ENCODE data around the gene TAAR8.
"Not testable (repeated sequence)": the region's sequence is repeated elsewhere in the genome, so short reads cannot be mapped to it uniquely, and the experiment has no call there.

TAAR8 gene

DNA sequence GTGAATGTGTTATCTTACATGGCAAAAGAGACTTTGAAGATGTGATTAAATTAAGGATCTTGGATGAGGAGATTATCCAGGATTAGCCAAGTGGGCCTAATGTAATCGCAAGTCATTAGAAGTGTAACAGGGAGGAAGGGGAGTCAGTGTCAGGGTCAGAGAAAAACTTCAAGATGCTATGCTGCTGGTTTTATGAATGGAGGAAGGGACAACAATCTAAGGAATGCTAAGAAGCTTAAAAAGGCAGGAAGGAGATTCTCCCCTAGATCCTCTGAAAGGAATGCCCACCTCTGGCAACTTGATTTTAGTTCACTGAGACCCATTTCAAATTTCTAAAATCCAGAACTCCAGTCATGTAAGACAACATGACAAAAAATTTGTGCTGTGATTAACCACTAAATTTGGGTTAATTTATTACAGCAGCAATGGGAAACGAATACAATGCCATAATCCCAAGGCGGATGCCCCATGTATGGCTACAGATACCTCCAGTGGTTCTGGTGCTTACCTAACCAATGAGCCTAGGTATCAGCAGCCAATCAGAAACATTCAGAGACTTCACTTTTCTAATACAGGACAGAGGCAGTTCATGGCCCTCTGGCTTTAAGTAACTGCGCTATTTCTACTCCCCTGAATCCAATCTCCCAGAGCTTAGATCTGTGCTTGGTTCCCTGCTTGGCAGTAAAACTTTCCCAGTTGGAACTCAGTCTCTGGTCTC, 3.6 kb upstream of the TAAR8 start:
- no peak for DNase-seq (ENCODE audit: low read depth)

DNA sequence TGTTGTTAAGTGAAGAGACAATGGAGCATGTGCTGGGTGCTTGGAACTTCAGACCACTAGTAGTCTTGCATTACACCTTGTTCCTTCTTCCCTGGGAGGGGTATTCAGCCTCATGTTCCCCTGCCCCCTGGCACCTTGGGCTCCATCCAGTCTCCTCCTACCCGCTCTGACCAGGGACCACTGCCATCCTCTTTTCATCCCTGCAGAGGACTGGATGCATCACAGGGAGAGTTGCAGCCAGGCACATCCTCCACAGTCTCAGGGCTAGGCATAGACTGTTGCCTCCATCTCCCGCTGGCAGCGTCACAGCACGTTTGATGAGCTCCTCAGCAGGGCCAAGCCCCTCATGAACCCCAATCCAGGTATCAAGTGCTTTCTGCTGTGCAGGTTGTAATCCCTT, 1.3 kb upstream of the TAAR8 start:
- no peak for DNase-seq (ENCODE audit: low read depth)

DNA sequence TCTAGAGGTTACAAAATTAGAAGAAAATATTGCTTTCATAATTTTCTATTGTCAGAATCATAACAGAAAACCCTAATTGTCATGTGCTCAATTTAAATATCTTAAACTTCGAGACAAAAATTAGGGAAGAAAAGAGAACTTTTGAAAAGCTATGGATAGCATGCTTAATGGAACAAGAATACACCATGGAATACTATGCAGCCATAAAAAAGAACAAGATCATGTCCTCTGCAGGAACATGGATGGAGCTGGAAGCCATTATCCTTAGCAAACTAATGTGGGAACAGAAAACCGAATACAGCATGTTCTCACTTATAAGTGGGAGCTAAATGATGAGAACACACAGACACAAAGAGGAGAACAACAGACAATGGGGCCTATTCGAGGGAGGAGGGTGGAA, 7.6 kb downstream of the TAAR8 start:
- not testable (repeated sequence) for DNase-seq (ENCODE audit: low read depth)

DNA sequence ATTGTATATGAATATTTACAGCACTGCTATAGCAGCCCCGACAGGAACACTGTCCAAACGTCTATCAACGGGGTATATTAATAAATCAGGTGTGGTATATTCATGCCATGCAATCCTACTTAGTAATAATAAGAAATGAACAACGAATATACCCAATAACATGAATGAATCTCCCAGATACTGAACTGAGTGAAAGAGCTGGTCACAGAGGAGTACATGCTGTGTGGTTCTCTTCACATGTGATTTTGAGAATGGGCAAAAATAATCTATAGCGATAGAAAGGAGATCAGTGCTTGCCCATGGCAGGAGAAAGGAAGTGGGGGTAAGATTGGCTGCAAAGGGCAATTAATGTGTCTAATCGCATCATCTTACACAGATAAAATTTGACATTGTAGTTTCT, 13.9 kb downstream of the TAAR8 start:
- no peak for DNase-seq (ENCODE audit: low read depth)

DNA sequence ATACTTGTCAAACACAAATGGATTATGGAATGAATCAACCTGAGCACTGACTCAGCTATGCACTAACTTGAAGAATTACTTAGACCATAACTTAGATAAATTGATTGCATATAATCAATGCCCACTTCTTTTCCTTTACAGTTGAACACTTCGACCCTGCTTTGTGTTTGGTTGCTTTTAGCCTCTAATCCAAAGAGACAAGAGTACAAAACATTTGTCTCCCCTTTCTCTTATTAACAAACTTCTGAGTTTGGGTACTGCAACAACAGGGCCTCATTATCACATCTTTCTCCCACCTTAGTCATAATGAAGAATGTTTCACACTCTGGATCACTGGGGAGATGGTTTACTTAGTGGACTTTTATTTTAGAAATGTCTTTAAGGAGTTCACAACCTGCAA, 15.1 kb downstream of the TAAR8 start:
- DNase-seq (ENCODE audit: low read depth), result no peak

DNA sequence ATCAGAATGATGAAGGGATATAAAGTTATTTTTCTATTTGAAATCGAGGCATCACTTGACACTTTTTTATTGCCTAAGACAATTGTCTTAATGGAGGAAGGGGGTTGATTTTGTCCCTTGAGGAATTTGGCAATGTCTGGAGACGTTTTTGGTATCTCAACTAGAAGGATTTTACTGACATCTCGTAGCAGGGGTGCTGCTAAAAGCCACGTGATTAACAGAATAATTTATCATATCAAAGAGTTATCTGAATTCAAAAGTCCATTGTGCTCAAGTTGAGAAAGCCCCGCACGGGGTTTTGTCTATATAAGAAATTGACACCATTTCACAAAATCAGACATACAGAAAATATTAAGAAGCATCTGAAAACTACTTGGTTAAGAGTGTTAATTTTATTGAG, 16.1 kb downstream of the TAAR8 start:
- no peak for DNase-seq (ENCODE audit: low read depth)

DNA sequence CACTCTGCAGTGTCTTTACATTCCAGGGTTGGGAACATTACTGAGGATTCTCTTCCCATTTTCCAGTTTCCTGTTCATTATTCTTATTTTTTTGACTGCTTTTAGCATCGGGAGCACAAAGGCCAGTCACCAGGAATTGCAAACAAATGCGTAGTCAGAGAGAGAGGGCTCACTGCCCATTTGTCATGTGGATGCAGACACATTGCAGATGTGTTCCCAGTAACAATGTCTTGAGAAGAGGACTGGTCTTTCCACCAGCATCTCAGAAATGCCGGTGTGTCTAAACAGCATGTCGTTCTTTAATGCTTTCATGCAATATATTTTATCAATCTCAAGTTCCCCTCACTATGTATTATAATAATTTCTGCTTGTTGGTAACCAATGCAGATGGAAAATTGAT, 16.7 kb downstream of the TAAR8 start:
- DNase-seq (ENCODE audit: low read depth), result no peak

DNA sequence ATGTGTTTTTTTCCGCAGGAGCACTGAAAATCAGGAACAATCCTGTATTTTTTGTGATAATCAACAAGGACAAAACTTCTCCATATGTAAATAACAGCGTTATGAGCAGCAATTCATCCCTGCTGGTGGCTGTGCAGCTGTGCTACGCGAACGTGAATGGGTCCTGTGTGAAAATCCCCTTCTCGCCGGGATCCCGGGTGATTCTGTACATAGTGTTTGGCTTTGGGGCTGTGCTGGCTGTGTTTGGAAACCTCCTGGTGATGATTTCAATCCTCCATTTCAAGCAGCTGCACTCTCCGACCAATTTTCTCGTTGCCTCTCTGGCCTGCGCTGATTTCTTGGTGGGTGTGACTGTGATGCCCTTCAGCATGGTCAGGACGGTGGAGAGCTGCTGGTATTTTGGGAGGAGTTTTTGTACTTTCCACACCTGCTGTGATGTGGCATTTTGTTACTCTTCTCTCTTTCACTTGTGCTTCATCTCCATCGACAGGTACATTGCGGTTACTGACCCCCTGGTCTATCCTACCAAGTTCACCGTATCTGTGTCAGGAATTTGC, 17.8 kb downstream of the TAAR8 start, which contains the start of gene TAAR6:
TSS of gene TAAR6 (plus strand) at position 102 of the 557 bp plus-strand sequence. CDS start at position 102, 0 bp downstream.
- DNase-seq (ENCODE audit: low read depth), result no peak

DNA sequence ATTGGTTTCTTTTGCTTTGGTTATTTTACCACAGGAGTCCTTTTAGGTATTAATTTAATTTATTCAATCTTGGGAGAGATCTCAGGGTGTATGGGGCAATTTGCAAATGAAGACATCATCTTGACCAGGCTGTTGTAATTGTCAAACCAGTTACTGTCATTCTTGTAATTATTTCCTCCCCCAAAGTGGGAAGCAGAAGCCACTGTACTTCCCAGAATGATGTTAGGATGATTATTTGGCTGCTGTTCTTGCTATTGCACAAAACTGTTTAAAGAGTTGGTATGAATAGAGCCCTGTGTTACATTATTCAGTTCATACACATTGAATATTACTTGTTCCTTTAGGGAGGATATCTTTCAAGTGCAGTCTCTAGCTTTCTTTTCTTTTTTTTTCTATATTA, 19.3 kb downstream of the TAAR8 start:
- DNase-seq (ENCODE audit: low read depth), result no peak

DNA sequence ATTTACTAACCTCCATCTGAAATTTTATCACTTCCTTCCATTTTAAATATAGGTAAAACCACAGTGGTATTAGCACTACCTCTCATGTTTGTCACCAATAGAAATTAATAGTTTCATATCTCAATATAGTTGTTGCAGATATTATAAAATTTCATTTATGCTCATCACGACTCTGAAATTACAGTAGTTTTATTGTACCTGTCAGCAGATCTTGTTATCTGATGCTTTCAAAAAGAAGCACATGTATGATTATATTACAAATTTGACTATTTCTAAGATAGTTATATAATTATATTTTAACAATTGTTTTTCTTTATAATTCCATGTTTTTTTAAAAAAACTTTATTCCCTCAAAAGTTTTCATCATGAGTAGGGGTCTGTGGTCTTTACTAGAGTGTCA, 32.2 kb downstream of the TAAR8 start:
- no peak for DNase-seq (ENCODE audit: low read depth)

DNA sequence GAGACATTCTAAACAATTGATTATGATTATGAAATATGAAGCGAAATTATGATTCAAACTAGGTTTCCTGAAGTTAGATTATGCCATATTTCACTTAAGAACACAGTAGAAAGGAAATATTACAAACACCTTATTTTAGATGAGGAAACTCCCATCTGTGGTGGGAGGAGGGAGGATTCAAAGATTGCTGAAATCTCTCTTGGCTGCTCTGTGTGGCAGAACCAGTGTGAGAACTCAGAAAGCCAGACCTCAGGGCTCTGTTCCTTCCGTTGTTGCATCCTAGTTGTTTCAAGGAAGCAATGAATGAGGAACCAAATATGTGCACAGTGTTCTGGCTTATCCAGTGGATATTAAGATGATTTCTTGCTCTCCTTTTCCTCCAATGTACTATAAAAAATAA, 35.0 kb downstream of the TAAR8 start:
- no peak for DNase-seq (ENCODE audit: low read depth)

DNA sequence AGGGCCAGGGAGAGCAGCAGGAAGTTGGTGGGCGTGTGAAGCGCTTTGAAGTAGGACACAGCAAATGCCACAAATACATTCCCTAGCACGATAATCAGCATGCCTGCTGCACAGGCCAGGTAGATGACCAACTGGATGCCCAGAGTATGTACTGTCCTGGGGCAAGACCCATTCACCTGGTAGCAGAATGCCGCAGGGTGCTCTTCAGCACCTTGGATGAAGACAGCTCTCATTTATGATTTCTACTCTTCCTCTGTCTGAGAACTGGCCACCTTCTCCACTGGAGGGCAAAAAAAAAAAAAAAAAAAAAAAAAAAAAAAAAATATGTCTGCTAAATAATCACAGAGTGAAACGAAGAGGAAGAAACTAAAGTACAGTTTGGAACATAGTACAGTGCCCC, 37.0 kb downstream of the TAAR8 start, which contains the start of gene TAAR5:
TSS of gene TAAR5 (minus strand) at position 288 of the 400 bp plus-strand sequence. CDS start at position 233, 55 bp downstream.
- DNase-seq (ENCODE audit: low read depth), result no peak

DNA sequence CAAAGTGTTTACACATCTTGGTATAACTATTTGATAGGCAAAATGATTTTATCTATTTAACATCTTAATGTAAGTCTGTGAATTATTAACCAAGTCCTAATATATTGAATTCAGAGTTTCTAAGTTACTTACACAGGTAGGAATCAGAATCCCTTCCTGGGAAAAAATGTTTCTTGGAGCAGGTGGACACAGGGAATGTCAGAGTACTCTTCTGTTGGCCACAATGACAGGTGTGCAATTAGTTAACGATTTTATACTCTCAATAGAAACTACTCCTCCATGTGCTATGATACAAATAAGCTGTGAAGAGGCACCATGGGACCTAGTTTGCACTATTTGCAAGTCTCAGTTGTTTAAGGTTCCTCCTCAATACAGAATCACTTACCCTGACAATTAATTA, 37.9 kb downstream of the TAAR8 start:
- no peak for DNase-seq (ENCODE audit: low read depth)

DNA sequence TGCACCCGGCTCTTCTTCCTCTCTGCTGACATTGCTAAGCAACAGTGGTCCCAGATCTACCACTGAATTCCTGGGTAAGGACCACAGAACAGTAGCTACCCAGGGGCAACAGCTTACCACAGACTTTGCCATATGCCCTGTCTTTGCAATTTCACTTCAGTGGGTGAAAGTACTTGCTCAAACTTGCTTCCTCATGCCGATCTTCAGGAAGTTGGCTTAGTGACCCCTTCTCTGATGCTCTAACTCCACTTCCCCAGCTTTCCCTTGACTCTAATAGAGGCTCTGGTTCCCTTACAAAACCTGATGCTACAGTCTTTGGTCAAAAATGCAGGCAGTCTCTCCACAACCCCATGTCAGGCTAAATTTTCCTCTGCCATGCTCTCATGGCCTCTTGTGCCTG, 40.4 kb downstream of the TAAR8 start:
- no peak for DNase-seq (ENCODE audit: low read depth)

DNA sequence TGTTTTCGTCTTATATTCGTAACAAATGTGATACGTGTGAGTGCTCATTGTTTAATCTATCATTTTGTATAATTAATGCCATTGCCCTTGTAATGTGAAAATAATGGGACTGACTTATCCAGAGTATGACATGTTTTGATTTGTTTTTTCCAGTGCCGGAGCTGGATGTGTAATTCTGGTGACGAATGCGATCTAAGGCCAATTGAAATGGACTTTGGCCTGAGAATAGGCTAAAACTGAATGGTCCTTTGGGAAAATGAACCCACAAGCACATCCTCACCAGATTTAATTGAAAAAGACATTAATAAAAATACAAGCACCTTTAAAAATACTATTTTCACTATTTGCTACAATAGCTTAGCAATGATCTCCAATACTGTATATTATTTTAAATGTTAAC, 43.7 kb downstream of the TAAR8 start:
- DNase-seq (ENCODE audit: low read depth), result no peak

DNA sequence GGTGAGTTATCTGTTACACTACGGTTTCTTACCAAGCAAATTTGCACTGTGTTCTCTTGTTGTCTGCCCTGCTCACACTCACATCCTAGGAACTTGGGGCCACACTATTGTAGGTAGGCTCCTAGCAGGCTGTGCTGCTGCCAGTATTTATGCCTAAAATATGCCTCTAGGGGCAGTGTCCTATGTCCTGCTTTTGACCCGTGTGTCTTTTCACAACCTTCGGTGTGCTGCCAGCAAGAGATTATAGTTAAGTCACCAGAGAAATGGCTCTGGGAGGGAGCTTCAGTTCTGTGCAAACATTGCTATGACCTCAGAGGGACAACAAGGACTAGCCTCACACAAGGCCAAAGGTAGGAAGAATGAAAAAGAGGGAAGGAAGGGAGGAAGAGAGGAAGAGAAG, 46.0 kb downstream of the TAAR8 start:
- DNase-seq (ENCODE audit: low read depth), result no peak

DNA sequence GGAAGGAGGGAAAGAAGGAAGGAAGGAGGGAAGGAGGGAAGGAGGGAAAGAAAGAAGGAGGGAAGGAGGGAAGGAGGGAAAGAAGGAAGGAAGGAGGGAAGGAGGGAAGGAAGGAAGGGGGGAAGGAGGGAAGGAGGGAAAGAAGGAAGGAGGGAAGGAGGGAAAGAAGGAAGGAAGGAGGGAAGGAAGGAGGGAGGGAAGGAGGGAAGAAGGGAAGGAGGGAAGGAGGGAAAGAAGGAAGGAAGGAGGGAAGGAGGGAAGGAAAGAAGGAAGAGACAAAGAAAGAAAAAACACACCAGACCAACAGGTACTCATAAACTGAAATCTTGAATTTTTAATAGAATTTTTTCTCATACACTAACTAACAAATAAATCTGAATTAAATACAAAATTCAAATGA, 48.4 kb downstream of the TAAR8 start:
- not testable (repeated sequence) for DNase-seq (ENCODE audit: low read depth)
